HepG2 (cell line): ENCODE data around the gene HDAC5. TPM values are rescaled to one million over a fixed set of nuclear protein-coding genes. Genes with fewer than 3 reads are reported as not detected.

Experiments
- ARNTL ChIP-seq: sonication (generic); formaldehyde crosslinking; IDR thresholded peaks from 2 replicates; pipeline ENCODE4 v1.4.0; 2020; ENCODE audit warnings: mild to moderate bottlenecking, missing genetic modification reagents
- CENPT ChIP-seq: sonication (generic); formaldehyde crosslinking; IDR thresholded peaks from 2 replicates; pipeline ENCODE4 v1.8.0; 2022; ENCODE audit warnings: low read depth, mild to moderate bottlenecking, moderate library complexity, missing genetic modification reagents
- CREB1 ChIP-seq, 2 experiments: fragments of 450-650 bp in 1 of 2; IDR thresholded peaks; 2 replicates each; pipeline ENCODE4 v1.6.1; 2016 to 2017; ENCODE audit warnings: control low read depth in 1 of 2, mild to moderate bottlenecking in 1 of 2, missing compliant biosample characterization in 1 of 2, missing genetic modification characterization in 1 of 2
- EHMT2 ChIP-seq: fragments of 200-600 bp; sonication (generic); IDR thresholded peaks from 2 replicates; pipeline ENCODE4 v1.7.0; 2017; ENCODE audit warnings: antibody characterized with exemption, low read depth, low read length, borderline replicate concordance
- ETV6 ChIP-seq: sonication (generic); formaldehyde crosslinking; conservative IDR thresholded peaks from 2 replicates; pipeline ENCODE4 v1.4.0; 2020; ENCODE audit warnings: missing genetic modification reagents
- GTF3A ChIP-seq: sonication (generic); formaldehyde crosslinking; conservative IDR thresholded peaks from 2 replicates; pipeline ENCODE4 v1.4.0; 2020; ENCODE audit warnings: mild to moderate bottlenecking, missing genetic modification reagents
- HNRNPUL1 ChIP-seq: fragments of 200-400 bp; formaldehyde crosslinking; IDR thresholded peaks from 2 replicates; pipeline ENCODE4 v1.6.1; 2017; ENCODE audit warnings: low read depth, mild to moderate bottlenecking, low read length, moderate library complexity
- HOXA7 ChIP-seq: sonication (generic); formaldehyde crosslinking; IDR thresholded peaks from 2 replicates; pipeline ENCODE4 v1.8.1; 2022; ENCODE audit warnings: mild to moderate bottlenecking, missing genetic modification reagents, moderate library complexity
- KDM1A ChIP-seq: IDR thresholded peaks from 2 replicates; pipeline ENCODE4 v1.6.1; 2016; ENCODE audit warnings: missing compliant biosample characterization
- LCORL ChIP-seq, 2 experiments: fragments of 450-650 bp in 1 of 2; sonication (generic) in 1 of 2; formaldehyde crosslinking in 1 of 2; IDR thresholded peaks; 2 replicates each; pipeline versions ENCODE4 v1.5.0 to v1.6.1; 2017 to 2020; ENCODE audit warnings: antibody characterized with exemption in 1 of 2, missing genetic modification reagents in 1 of 2
- NFE2L2 ChIP-seq: fragments of 150-350 bp; IDR thresholded peaks from 2 replicates; pipeline ENCODE4 v1.6.1; 2014; ENCODE audit warnings: low read length
- ZBTB38 ChIP-seq: sonication (generic); formaldehyde crosslinking; IDR thresholded peaks from 2 replicates; pipeline ENCODE4 v1.5.1; 2020; ENCODE audit warnings: mild to moderate bottlenecking, missing genetic modification reagents
- ZFP62 ChIP-seq: sonication (generic); formaldehyde crosslinking; IDR thresholded peaks from 2 replicates; pipeline ENCODE4 v1.4.0; 2020; ENCODE audit warnings: missing genetic modification reagents
- ZFX ChIP-seq: sonication (generic); formaldehyde crosslinking; IDR thresholded peaks from 2 replicates; pipeline ENCODE4 v1.4.0; 2020; ENCODE audit warnings: mild to moderate bottlenecking, low read depth, missing genetic modification reagents, moderate library complexity
- ZMYM2 ChIP-seq: sonication (generic); formaldehyde crosslinking; IDR thresholded peaks from 2 replicates; pipeline ENCODE4 v1.8.0; 2022; ENCODE audit warnings: mild to moderate bottlenecking, missing genetic modification reagents
- ZNF138 ChIP-seq: sonication (generic); formaldehyde crosslinking; IDR thresholded peaks from 2 replicates; pipeline ENCODE4 v1.5.0; 2020; ENCODE audit warnings: mild to moderate bottlenecking, low read depth, missing genetic modification reagents
- ZNF333 ChIP-seq: sonication (generic); formaldehyde crosslinking; IDR thresholded peaks from 2 replicates; pipeline ENCODE4 v1.4.0; 2020; ENCODE audit warnings: mild to moderate bottlenecking, missing genetic modification reagents, borderline replicate concordance
- ZNF350 ChIP-seq: sonication (generic); formaldehyde crosslinking; IDR thresholded peaks from 2 replicates; pipeline ENCODE4 v1.4.0; 2020; ENCODE audit warnings: mild to moderate bottlenecking, low read depth, missing genetic modification reagents, borderline replicate concordance
- ZNF441 ChIP-seq: sonication (generic); formaldehyde crosslinking; IDR thresholded peaks from 2 replicates; pipeline ENCODE4 v1.7.0; 2021; ENCODE audit warnings: missing genetic modification reagents, borderline replicate concordance
- ZNF644 ChIP-seq: IDR thresholded peaks from 2 replicates; pipeline ENCODE4 v1.6.1; 2016; ENCODE audit warnings: low read depth
- ZNF839 ChIP-seq: sonication (generic); formaldehyde crosslinking; IDR thresholded peaks from 2 replicates; pipeline ENCODE4 v1.4.0; 2020; ENCODE audit warnings: missing genetic modification reagents, mild to moderate bottlenecking, borderline replicate concordance
- ZSCAN12 ChIP-seq: sonication (generic); formaldehyde crosslinking; IDR thresholded peaks from 2 replicates; pipeline ENCODE4 v1.9.0; 2021; ENCODE audit warnings: mild to moderate bottlenecking, missing genetic modification reagents
- polyA plus RNA-seq, 8 experiments: library from polyadenylated mRNA; depleted of rRNA in 3 of 8; stranded (reverse) in 7 of 8; unstranded in 1 of 8; fragments of >200 nt; fragmentation: Illumina TruSeq in 4 of 8; extraction: Trizol in 4 of 8; gene quantifications; 2 replicates each; pipeline versions ENCODE4 v1.2.1 to v1.2.3, GENCODE V29; 2011 to 2016; ENCODE audit warnings: low read depth in 4 of 8, missing spikeins in 1 of 8, mixed read lengths in 1 of 8; ENCODE audit not compliant: insufficient read depth in 1 of 8
- total RNA-seq, 5 experiments: library from RNA; depleted of rRNA; stranded (reverse); fragments of >200 nt; fragmentation: Illumina TruSeq; extraction: Trizol; gene quantifications; 2 replicates each; pipeline ENCODE4 v1.2.3, GENCODE V29; 2016; ENCODE audit warnings: low read depth in 1 of 5
- TF ChIP-seq, protein P1 (sequence below): sonication (generic); formaldehyde crosslinking; IDR thresholded peaks from 2 replicates; pipeline ENCODE4 v1.5.0; 2020; ENCODE audit warnings: missing genetic modification reagents, mild to moderate bottlenecking, borderline replicate concordance
- TF ChIP-seq, protein P2 (sequence below): sonication (generic); formaldehyde crosslinking; IDR thresholded peaks from 2 replicates; pipeline ENCODE4 v1.4.0; 2020; ENCODE audit warnings: missing genetic modification reagents
- TF ChIP-seq, protein P3 (sequence below): sonication (generic); formaldehyde crosslinking; IDR thresholded peaks from 2 replicates; pipeline ENCODE4 v1.8.0; 2022; ENCODE audit warnings: missing genetic modification reagents, mild to moderate bottlenecking, moderate library complexity, borderline replicate concordance
- TF ChIP-seq, protein P4 (sequence below): sonication (generic); formaldehyde crosslinking; IDR thresholded peaks from 2 replicates; pipeline ENCODE4 v1.4.0; 2020; ENCODE audit warnings: missing genetic modification reagents

Gene HDAC5
- total and polyA plus RNA-seq, 2 of the 13 experiments (the other 11 are each of a cell fraction or from before 2014, with no cell fraction given) = 46.4 to 85.4 TPM

DNA sequence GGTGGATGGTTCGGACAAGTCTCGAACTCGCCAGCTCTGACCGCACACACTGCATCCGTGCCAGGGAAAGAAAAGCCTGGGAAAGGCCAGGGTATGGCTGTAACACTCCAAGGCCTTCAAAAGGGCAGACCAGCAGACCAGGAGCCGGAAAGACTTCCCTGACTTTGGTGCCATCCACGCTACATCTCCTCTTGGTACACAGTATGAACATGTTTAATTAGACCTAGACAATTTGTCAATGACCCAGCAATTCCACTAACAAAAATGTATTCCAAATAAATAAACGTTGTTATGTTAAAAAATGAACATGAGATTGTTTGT is 637 bp upstream of the HDAC5 start (continued):
- TF ChIP-seq ZFX (CRISPR knock-in tag) (peak; percentile 23; the same call in 1 of the 2 replicates), CREB1 (IDR thresholded peaks at IDR 0.05) (no peak), CREB1 (CRISPR knock-in tag; IDR thresholded peaks at IDR 0.05) (0 out of 2 replicates have a peak, but pooled peaks have one; percentile 28), ZNF350 (CRISPR knock-in tag) (no peak), LCORL (IDR thresholded peaks at IDR 0.05) (no peak), LCORL (CRISPR knock-in tag; IDR thresholded peaks at IDR 0.05) (no peak), NFE2L2 (no peak), CENPT (CRISPR knock-in tag) (no peak), ZMYM2 (CRISPR knock-in tag) (no peak), KDM1A (CRISPR knock-in tag) (no peak), EHMT2 (no peak), ZFP62 (CRISPR knock-in tag) (no peak), ETV6 (CRISPR knock-in tag) (no peak), ZBTB38 (CRISPR knock-in tag) (no peak; the same call in 1 of the 2 replicates), ARNTL (CRISPR knock-in tag) (0 out of 2 replicates have a peak, but pooled peaks have one; percentile 10), ZNF333 (CRISPR knock-in tag) (no peak), ZNF138 (CRISPR knock-in tag) (no peak), ZNF644 (no peak), ZSCAN12 (CRISPR knock-in tag) (no peak), ZNF839 (CRISPR knock-in tag) (no peak), GTF3A (no peak), ZNF441 (peak; percentile 76), HNRNPUL1 (no peak), HOXA7 (CRISPR knock-in tag) (no peak)
- TF ChIP-seq, protein P1, sequence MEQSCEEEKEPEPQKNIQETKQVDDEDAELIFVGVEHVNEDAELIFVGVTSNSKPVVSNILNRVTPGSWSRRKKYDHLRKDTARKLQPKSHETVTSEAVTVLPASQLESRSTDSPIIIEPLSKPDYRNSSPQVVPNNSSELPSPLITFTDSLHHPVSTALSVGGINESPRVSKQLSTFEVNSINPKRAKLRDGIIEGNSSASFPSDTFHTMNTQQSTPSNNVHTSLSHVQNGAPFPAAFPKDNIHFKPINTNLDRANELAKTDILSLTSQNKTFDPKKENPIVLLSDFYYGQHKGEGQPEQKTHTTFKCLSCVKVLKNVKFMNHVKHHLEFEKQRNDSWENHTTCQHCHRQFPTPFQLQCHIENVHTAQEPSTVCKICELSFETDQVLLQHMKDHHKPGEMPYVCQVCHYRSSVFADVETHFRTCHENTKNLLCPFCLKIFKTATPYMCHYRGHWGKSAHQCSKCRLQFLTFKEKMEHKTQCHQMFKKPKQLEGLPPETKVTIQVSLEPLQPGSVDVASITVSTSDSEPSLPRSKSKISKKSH (CRISPR knock-in tag) = peak; percentile 25; the same call in 1 of the 2 replicates
- TF ChIP-seq, protein P2, sequence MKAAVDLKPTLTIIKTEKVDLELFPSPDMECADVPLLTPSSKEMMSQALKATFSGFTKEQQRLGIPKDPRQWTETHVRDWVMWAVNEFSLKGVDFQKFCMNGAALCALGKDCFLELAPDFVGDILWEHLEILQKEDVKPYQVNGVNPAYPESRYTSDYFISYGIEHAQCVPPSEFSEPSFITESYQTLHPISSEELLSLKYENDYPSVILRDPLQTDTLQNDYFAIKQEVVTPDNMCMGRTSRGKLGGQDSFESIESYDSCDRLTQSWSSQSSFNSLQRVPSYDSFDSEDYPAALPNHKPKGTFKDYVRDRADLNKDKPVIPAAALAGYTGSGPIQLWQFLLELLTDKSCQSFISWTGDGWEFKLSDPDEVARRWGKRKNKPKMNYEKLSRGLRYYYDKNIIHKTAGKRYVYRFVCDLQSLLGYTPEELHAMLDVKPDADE (CRISPR knock-in tag) = no peak
- TF ChIP-seq, protein P3, sequence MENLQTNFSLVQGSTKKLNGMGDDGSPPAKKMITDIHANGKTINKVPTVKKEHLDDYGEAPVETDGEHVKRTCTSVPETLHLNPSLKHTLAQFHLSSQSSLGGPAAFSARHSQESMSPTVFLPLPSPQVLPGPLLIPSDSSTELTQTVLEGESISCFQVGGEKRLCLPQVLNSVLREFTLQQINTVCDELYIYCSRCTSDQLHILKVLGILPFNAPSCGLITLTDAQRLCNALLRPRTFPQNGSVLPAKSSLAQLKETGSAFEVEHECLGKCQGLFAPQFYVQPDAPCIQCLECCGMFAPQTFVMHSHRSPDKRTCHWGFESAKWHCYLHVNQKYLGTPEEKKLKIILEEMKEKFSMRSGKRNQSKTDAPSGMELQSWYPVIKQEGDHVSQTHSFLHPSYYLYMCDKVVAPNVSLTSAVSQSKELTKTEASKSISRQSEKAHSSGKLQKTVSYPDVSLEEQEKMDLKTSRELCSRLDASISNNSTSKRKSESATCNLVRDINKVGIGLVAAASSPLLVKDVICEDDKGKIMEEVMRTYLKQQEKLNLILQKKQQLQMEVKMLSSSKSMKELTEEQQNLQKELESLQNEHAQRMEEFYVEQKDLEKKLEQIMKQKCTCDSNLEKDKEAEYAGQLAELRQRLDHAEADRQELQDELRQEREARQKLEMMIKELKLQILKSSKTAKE = no peak
- TF ChIP-seq, protein P4, sequence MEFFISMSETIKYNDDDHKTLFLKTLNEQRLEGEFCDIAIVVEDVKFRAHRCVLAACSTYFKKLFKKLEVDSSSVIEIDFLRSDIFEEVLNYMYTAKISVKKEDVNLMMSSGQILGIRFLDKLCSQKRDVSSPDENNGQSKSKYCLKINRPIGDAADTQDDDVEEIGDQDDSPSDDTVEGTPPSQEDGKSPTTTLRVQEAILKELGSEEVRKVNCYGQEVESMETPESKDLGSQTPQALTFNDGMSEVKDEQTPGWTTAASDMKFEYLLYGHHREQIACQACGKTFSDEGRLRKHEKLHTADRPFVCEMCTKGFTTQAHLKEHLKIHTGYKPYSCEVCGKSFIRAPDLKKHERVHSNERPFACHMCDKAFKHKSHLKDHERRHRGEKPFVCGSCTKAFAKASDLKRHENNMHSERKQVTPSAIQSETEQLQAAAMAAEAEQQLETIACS (CRISPR knock-in tag) = no peak
